ENCODE data around the gene ADTRP.
"Not testable (repeated sequence)": the region's sequence is repeated elsewhere in the genome, so short reads cannot be mapped to it uniquely, and the experiment has no call there.

Gene ADTRP

DNA sequence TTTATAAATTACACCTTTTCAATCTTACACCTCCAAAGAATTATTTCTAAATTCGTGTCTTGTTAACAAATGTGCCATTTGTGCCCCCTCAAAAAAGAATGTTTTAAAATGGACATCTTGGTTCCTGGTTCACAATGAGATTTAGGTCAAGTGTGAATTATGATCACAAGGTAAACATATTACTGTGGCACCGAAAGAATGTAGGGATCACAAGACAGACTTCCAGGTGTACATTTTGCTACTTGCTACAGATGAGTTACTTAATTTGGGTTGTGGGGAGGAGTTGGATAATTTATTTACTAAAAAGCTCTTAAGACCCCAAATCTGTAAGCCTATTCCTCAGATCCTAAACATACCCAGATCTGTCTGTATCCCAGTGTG lies 25.0 kb upstream of the ADTRP start:
- DNase-seq (ENCODE audit: low read depth): no peak

DNA sequence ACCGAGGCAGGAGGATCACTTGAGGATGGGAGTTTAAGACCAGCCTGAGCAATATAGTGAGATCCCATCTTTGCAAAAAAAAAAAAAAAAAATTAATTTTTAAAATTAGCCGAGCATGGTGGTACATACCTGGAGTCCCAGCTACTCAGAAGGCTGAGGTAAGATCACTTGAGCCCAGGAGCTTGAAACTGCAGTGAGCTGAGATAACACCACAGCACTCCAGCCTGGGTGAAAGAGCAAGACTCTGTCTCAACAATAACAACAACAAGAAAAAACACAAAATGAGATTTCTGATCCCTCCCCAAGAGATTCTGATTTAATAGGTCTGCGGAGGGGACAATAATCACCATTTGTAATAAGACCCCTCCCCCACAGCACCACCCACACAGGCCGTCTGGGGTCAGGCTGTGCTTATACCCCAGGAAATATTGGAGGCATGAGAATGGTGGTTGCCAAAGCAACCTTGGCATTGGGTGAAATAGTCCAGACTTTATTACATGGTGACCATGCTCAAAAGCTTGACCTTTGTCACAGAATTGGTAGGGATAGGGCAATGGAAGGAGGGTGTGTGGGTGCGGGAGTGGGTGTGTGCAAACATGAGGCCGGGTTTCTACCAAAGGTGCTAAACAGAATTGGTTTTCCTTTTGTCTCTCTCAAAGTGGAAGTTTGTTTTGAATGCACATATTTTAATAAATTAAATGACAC lies 24.4 kb upstream of the ADTRP start:
- no peak for DNase-seq (ENCODE audit: low read depth)

DNA sequence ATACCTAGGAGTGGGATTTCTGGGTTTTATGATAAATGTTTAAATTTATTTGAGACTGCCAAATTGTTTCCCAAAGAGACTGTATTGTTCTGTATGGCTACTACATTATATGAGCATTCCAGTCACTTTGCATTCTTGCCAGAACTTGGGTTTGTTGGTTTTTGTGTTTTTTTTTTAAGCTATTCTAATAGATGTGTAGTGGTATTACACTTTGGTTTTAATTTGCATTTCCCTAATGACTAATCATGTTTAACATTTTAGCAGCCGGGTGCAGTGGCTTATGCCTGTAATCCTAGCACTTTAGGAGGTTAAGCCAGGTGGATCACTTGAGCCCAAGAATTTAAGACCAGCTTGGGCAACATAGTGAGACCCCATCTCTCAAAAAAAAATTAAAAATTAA lies 21.9 kb upstream of the ADTRP start:
- DNase-seq (ENCODE audit: low read depth): not testable (repeated sequence)

DNA sequence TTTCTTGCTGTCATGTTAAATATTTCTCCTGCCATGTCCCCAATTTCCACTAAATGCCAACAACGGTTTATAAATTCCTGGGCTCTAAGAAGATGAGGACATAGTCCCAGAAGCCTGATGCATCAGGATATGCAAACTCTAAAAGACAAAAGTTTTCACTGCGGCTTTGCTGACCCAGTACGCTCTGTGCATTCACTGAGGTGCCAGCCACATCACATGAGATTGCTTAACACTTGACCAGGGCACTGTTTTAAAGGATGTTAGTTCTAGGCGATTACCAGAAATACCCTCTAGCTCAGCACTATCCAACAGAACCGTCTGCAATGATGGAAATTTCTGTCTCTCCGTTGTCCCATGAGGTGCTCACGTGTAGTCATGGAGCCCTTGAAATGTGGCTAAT lies 19.9 kb upstream of the ADTRP start:
- DNase-seq (ENCODE audit: low read depth): no peak

DNA sequence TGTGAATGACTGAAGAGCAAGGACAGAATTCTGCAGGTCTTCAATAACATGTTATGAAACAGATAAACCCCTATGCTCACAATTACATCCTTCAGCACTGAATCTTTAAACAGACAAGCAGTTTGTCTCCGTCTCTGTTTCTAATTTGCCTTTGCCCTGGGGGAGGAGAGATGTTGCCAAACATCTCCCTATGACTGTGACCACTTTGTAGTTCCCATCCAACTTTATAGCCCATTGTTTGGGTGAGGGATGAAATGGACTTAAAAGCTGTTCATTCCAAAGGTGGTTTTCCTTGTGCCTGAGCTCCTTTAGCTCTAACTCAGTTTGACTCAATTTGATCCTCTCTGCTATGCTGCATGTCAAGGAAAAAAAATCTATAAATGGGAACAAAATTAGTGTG lies 19.5 kb upstream of the ADTRP start:
- no peak for DNase-seq (ENCODE audit: low read depth)

DNA sequence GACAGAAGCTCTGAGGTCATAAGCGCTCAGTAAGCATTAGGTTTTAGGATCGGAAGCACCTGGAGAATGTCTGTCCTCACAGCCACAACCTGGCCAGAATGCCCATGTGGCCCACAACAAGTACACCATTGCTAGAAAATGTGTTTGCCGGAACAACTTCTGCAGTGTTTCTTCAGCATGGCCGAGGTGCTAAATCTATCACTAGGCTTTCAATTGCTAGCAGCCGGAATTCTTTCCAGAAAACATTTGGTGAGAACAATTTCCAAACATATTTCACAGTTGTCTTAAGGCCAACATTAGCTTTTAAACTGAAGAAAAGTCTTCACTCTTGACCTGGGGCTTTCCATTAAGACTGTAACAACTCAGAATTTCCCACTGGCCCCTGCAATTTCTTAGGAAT lies 18.2 kb upstream of the ADTRP start:
- DNase-seq (ENCODE audit: low read depth): no peak

DNA sequence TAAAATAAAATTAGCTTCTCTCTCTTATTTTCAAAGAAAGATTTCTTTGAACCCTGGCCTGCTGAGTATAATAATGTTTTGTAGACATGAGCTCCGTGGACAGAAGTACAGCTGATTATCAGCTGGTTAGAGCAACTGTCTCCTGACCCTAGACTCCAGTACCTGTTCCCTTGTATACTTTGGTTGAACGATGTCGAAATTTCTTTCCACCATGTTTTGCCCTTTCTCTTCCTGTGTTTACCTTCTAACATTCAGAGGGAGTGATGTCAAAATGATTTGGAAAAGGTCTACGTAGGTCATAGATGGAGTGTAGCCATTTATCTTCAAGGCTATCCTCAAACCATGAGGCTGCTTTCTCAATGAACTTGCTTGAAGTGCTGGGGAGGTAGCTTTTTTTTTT lies 16.8 kb upstream of the ADTRP start:
- no peak for DNase-seq (ENCODE audit: low read depth)

DNA sequence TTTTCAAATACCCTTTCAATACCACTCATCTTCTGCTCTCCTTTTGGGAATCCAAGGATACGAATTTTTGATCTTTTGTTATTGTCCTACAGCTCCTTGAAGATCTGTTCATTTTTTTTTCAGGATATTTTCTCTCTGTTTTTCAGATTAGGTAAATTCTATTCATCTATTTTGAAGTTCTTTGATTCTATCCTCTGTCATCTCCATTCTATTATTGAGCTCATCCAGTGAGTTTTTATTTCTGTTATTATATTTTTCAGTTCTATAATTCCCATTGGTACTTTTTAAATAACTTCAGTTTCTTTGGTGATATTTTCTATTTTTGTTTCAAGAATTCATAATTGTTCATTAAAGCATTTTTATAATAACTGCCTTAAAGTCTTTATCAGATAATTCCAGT lies 14.7 kb upstream of the ADTRP start:
- DNase-seq (ENCODE audit: low read depth): no peak

DNA sequence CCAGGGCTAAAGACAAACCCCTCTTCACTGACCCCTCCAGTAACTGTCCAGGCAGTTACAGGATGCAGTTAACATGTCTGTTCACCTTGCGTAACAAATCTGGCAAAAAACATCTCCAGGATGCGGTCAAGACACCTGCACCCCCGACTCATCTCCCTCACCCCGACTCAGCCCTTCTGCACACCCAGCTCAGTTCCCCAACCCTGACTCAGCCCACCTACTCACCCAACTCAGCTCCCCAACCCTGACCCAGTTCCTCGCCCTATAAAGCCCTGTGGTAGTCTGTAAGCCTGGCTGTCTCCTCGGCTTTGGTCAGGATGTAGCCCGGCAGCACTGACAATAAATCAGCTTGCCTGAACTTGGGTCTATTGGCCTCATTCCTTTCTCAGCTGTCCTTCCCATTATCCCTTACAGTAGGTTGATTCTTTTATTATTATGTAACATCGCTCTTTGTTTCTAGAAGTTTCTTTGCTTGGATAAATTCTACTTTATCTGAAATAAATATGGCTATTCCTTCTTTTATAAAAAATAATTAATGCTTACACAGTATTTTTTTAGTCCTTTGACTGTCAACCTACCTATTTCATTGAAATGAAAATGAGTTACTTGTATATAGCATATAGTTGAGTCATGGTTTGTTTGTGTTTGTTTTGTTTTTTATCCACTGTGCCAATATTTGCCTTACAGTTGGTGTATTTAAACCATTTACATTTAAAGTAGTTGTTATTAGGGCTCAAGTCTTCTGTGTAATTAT lies 12.9 kb upstream of the ADTRP start:
- no peak for DNase-seq (ENCODE audit: low read depth)

DNA sequence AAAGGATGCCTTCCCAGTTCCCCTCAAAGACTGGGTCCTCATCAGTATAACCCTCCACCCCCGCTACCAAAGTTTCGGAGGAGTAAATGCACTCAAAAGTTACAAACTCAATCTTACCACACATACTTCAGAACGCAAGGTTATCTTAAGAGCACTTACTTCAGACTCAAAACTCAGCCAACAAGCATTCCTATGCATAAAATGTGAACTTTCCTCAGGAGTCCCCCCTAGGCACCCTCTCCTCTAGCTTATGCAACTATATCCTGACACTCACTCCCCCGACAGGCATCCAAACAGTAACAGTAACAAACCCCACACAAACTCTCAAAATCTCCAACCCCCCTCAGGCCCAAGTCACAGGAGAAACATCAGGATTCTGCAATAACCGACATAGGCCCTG lies 11.1 kb upstream of the ADTRP start:
- no peak for DNase-seq (ENCODE audit: low read depth)

DNA sequence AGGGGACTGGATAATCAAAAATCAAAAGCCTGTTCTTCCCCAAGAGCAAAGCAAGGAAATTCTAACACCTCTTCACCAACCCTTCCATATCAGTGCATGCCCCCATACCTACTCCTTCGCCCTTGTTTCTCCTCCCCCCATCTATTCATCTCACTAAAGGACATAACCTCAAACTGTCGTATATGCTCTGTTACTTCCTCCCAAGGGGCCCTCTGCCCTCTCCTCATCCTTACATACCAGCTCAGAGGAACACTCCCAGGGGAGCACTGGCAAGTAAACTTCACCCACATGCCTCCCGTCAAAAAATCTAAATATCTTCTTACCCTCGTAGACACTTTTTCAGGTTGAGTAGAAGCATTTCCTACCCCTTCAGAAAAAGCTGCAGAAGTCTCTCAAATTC lies 9.4 kb upstream of the ADTRP start:
- DNase-seq (ENCODE audit: low read depth): no peak

DNA sequence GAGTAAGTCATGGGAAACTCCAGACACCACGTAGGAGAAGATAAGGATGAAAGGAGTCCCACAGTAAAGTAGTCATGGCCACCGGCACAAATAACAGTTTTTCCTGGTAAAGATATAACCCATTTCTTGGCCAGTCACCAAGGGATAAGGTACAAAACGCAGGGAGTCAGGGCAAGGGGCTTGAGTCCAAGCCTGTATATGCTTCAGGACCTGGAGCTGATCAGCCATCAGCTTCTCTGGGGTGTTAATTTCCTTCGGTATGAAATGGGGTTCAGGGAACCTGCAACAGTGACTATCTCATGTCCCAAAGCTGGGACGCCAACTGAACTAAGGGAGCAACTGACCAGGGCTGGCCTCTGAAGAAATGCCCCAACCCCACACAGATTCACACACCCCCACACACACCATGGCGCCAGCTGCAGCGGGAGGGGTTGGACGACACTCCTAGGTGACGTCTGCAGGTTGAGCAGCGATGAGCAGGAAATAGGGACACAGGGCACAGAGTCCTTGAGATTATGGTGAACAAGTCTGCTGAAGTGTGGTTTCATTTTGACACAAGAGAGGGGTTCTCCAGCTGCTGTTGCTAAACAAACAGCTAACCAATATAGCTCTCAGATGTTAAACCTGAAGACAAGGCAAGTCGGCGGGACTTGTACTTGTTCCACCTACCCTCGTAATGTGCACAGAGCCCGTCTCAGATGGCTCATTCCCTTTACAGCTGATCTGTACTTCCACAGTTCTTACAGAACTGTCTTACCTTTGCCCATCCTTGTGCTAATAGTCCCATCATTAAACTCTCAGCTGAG lies 7.4 kb upstream of the ADTRP start:
- DNase-seq (ENCODE audit: low read depth): no peak

DNA sequence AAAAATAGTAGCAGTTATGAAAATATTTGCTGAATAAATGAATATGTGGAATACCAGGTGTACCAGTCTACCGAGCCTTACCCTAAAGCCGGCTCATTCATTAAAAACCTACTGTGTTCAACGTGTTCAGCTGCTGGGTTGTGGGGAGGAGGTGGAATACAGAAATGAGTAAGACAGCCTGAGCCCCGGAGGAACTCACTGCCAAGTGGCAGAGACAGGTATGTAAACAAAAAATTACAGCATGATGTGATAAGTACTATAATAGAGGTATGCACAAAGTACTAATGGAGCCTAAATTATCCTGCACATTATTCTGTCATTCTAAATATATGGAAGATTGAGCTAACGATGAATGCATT lies 6.8 kb upstream of the ADTRP start:
- no peak for DNase-seq (ENCODE audit: low read depth)

DNA sequence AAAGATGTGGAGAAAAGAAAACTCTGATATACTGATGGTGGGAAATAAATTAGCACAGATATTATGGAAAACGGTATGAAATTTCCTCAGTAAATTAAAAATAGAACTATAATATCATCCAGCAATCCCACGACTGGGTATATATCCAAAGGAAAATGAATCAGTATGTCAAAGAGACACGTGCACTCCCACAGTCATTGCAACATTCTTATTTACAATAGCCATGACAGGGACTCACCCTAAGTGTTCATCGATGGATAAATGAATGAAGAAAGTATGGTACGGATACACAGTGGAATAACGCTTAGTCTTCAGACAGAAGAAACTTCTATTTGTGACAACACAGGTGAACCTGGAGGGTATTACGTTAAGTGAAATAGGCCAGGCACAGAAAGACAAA lies 5.7 kb upstream of the ADTRP start:
- no peak for DNase-seq (ENCODE audit: low read depth)

DNA sequence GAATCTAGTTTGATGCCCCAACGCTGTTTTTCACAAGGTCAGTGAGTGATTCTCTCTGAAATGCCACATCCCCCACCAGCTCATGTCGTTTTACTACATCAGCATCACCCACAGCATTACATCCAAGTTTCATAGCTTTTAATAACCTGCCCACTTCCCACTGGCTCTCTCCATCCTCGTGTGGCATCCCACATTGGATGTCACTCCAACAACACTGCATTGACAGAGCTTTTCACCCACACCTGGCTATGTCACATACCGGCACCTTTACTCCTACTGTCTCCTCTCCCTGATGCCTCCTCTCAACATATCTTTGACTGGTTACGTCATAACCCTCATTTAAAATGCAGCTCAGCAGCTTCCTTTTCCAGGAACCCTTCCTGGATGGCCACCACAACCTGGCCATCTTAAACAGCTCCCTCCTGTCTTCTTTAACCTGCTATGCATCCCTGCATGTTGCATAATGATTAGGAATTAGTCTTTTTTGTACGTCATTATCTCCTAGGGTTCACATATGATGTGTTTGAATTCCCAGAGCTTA lies 5.0 kb upstream of the ADTRP start:
- DNase-seq (ENCODE audit: low read depth): no peak

DNA sequence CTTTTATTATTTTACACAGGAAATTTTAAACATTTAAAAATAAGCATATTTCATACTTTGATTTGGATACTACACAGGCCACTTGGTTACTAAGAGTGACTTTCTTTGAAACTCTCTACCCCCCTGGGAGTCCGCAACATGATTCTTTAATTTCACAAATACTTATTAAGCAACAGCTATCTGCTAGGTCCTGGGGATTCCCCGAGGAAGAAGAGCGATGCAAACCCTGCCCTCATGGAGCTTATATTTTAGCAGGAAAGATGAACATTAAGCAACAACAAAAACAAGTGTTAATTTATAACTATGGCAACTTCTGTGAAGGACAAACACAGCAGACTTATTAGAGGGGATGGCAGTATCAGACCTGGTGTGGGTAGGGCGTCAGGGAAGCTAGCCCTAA lies 3.9 kb upstream of the ADTRP start:
- DNase-seq (ENCODE audit: low read depth): no peak

DNA sequence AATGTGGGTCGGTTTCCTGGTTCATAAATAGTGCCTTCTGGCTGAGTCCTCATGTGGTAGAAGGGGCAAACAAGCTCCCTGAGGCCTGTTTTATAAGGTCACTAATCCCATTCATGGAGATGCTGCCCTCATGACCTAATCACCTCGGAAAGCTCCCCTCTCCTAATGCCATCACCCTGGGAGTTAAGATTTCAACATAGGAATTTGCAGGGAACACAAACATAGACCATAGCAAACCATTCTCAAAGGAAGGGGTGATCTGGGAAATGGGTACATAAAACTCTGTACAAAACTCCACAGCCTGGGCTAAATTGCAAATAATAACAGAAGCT lies 1.5 kb upstream of the ADTRP start:
- no peak for DNase-seq (ENCODE audit: low read depth)

DNA sequence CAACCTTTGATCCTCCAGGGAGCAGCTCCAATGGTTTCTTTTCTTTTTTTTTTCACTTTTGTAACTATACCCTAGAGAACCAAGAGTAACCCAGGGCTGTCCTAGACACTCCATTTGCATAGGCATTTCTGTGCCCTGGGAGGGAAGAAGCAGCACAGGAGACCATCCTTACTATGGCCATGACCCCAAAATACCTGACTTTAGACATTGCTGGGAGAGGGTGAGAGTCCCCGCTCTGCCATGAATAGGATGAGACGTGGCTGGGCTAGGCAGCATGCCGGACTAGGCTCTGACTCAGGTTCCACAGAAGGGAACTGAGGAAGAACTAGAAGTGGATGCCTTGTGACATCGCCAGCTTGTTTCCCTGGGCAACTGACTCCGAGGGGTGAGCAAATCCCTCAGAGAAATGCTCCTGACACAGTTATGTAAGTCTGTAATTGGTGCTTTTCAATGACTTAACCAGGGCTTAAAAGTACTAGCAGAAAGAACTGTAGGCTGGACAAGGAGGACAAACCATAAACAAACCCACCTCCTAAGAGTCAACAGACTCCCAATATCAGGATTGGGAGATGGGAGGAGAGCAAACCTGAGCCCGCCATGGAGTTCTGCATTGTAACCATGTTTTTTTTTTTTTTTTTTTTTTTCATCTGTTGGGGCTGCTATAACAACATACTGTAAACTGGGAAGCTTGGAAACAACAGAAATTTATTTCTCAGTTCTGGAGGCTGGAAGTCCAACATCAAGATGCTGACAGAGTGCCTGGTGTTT lies 910 bp upstream of the ADTRP start:
- DNase-seq (ENCODE audit: low read depth): no peak

DNA sequence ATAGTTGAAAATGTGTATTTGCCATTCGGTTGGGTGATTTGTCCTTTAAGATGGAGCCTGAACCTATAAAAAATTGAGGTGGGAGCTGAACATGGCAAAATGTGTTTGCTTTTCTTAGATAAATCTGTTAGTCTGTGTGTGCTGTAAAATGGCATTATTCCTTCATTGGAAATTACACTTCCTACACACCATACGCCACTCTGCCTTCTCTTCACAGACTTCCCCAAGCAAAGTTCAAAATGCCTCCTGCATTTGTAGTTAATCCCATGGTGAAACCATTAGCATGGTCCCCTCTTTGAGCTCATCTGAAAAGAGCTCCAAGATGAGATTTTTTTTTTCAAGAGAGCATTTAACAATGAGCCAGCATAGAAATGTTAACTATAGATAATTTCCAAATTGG lies 567 bp downstream of the ADTRP start:
- no peak for DNase-seq (ENCODE audit: low read depth)

DNA sequence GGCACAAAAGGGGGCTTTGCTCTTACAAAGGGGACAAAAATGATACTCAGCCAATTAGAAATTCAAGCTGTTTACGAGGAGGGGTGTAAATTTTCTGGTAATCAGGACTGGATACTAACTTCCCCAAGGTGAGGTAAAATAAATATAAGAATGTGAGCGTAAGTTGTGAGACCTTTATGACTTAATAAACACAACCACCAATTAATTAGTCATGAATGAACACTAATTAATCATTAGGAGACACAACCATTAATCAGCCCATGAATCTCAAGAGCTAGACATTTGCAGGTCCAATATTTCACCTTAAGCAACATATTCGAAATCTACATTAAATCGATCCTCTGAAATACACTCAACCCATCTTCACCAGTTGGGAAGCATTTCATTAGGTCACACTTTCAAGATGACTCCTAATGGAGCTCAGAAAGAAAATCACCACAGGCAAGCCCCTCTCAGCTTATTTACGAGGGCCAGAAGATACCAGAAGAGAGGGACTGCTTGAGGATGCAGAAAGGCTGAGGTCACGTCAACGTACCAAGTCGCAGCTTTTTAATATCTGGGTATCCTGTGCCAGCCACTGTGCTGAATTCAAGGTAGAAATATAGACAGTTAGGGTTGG lies 2.7 kb downstream of the ADTRP start:
- no peak for DNase-seq (ENCODE audit: low read depth)

DNA sequence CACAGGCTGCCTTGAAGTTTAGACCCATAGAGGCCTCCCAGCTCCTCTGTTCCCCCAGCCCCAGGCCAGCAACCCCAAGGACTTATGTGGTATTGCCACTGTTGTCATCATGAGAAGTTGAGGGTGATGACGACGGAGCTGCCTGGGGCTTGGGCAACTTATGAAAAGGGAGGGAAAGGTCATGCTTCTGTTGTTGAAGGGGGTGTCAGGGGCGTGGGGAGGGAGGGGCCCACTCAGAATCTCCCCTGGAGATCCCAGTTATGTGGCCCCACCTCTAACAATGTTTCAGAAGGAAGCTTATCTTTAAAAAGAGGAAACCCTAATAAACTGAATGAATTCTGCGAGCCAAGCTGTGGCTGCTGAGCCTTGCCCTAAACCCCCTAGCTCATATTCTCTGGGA lies 4.2 kb downstream of the ADTRP start:
- DNase-seq (ENCODE audit: low read depth): no peak

DNA sequence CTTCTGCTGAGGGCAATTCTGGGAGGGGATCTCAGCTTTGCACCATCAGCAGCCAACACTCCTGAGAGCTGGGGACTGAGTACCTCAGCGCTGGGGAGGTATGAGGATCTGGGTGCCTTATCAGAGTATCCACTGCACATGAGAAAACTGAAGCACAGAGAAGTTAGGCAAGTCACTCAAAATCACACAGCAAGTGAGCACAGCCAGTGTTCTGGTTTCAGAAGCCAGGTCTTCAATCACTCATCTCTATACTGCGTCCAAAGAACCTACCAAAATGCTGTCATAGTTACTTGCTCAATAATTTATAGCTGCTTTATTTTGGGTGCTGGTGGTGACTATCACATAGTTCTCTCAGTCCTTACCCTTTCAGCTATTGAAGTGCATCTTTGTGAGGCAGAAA lies 5.0 kb downstream of the ADTRP start:
- no peak for DNase-seq (ENCODE audit: low read depth)

Data from HS-27A (cell line).